ENCODE measurements around the gene B4GALT7.

Gene B4GALT7

DNA sequence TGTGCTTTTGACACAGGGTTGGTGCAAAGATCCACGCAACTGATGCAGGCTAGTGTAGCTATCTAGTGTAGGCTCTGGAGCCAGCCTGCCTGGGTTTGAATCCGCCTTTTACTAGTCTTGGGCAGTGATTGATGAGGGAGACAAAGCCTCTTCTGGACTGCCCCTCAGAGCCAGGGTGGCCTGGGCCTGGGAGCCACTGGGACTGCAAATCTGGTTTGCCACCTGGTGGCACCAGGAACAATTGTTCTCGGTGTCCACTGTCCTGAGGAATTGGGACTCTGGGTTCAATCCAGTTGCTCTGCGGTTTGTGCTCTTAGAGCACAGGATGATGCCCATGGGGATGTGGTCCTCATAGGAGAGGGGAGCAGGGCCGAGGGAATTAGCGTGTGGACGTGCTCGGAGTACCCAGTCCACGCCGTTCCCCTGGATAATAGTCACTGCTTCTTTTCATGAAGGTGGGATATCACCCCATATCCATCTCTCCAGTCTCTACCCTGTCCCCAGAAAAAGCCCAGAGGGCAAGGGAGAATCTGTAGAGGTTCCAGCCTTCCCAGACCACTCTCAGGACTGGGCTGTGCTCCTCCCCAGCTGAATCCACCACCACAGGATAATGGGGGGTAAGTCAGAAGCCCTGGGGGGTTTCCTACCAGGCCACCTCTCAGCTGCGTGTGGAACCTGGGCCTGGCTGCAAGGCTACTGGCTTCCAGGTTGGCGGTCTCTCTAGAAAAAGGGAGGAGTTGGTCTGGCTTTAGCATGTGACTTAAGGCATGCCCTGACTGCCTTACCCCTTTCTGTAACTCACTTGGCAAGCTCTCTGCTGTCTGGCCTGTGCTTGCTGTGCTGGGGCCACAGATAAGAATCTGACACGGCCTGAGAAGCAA lies 1.9 kb downstream of the B4GALT7 start:
- no peak; the same call in 1 of the 2 replicates for TF ChIP-seq CTCF (conservative IDR thresholded peaks at IDR 0.05; ENCODE audit: low read length)
- no peak for TF ChIP-seq EZH2phosphoT487 (IDR thresholded peaks at IDR 0.05; ENCODE audit: borderline replicate concordance)
- no peaks in the 10 kb centered on the region for H3K9me2 ChIP-seq (replicated peaks; ENCODE audit: low read depth, low read length)
- no peak overlapping the region for H3K4me3 ChIP-seq (ENCODE audit: low read length, poor library complexity, severe bottlenecking)
- peak overlapping the region; percentile 79 for H3K9ac ChIP-seq (ENCODE audit: low read depth, low read length, poor library complexity, severe bottlenecking)
- no peaks in the 10 kb centered on the region for H3K27me3 ChIP-seq (ENCODE audit: insufficient read depth, low read length, poor library complexity, severe bottlenecking)
- peaks cover 5% of the 10 kb centered on the region for H3K4me1 ChIP-seq (ENCODE audit: insufficient read depth, low read length, poor library complexity, severe bottlenecking)
- no peaks in the 10 kb centered on the region for H3K9me3 ChIP-seq (ENCODE audit: insufficient read depth, low read depth, low read length)
- no peak overlapping the region for H2AFZ ChIP-seq (ENCODE audit: low read length)
- H3K4me2 ChIP-seq (ENCODE audit: low read depth, low read length, poor library complexity, severe bottlenecking) = peak overlapping the region; percentile 92
- H3K79me2 ChIP-seq (ENCODE audit: insufficient read depth, low read length) = peaks cover 8% of the 10 kb centered on the region; the same call in 1 of the 2 replicates
- H3K36me3 ChIP-seq (ENCODE audit: insufficient read depth, low read length) = no peaks in the 10 kb centered on the region
- peaks cover 4% of the 10 kb centered on the region for H4K20me1 ChIP-seq (ENCODE audit: insufficient read depth, low read length, poor library complexity, severe bottlenecking)
- H3F3A ChIP-seq (ENCODE audit: low read depth) = no peaks in the 10 kb centered on the region

DNA sequence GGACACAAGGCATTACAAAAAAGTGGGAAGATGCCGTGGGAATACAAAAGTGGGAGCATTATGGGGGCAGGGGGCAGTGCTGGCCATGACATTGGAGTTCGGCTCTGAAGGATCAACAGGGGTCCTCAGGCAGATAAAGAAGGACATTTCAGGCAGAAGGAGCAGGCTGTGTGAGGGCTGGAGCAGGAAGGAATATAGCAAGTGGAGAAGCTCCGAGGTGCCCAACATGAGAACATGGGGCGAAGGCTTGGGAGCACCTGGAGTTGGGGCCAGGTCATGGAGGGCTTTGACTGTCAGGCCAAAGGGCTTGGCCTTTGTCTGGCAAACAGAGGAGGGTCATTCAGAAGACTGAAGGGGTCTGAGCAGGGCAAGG lies 2.5 kb downstream of the B4GALT7 start:
- Histone ChIP-seq H2AFZ (ENCODE audit: low read length) (no peak overlapping the region), H3K9me3 (ENCODE audit: insufficient read depth, low read depth, low read length) (no peaks in the 10 kb centered on the region), H3K27me3 (ENCODE audit: insufficient read depth, low read length, poor library complexity, severe bottlenecking) (no peaks in the 10 kb centered on the region), H3K4me3 (ENCODE audit: low read length, poor library complexity, severe bottlenecking) (no peak overlapping the region), H4K20me1 (ENCODE audit: insufficient read depth, low read length, poor library complexity, severe bottlenecking) (peaks cover 4% of the 10 kb centered on the region), H3K36me3 (ENCODE audit: insufficient read depth, low read length) (no peaks in the 10 kb centered on the region), H3K79me2 (ENCODE audit: insufficient read depth, low read length) (peaks cover 8% of the 10 kb centered on the region; the same call in 1 of the 2 replicates), H3K4me1 (ENCODE audit: insufficient read depth, low read length, poor library complexity, severe bottlenecking) (peaks cover 5% of the 10 kb centered on the region), H3F3A (ENCODE audit: low read depth) (no peaks in the 10 kb centered on the region), H3K9ac (ENCODE audit: low read depth, low read length, poor library complexity, severe bottlenecking) (no peak overlapping the region), H3K9me2 (replicated peaks; ENCODE audit: low read depth, low read length) (no peaks in the 10 kb centered on the region), H3K4me2 (ENCODE audit: low read depth, low read length, poor library complexity, severe bottlenecking) (no peak overlapping the region)
- TF ChIP-seq EZH2phosphoT487 (IDR thresholded peaks at IDR 0.05; ENCODE audit: borderline replicate concordance) (no peak), CTCF (conservative IDR thresholded peaks at IDR 0.05; ENCODE audit: low read length) (no peak)

GRCh38 chr5:177603631-177604030 lies 3.7 kb downstream of the B4GALT7 start:
- Histone ChIP-seq H4K20me1 (ENCODE audit: insufficient read depth, low read length, poor library complexity, severe bottlenecking) (peaks cover 4% of the 10 kb centered on the region), H3K4me3 (ENCODE audit: low read length, poor library complexity, severe bottlenecking) (no peak overlapping the region)

More at GRCh38 chr5:177603631-177604030, 3.7 kb downstream of the B4GALT7 start:
- H3K36me3 ChIP-seq (ENCODE audit: insufficient read depth, low read length) = no peaks in the 10 kb centered on the region
- H3F3A ChIP-seq (ENCODE audit: low read depth) = no peaks in the 10 kb centered on the region
- H3K4me2 ChIP-seq (ENCODE audit: low read depth, low read length, poor library complexity, severe bottlenecking) = no peak overlapping the region
- no peak overlapping the region for H3K9ac ChIP-seq (ENCODE audit: low read depth, low read length, poor library complexity, severe bottlenecking)
- peaks cover 5% of the 10 kb centered on the region for H3K4me1 ChIP-seq (ENCODE audit: insufficient read depth, low read length, poor library complexity, severe bottlenecking)
- peaks cover 8% of the 10 kb centered on the region; the same call in 1 of the 2 replicates for H3K79me2 ChIP-seq (ENCODE audit: insufficient read depth, low read length)
- H3K9me2 ChIP-seq (replicated peaks; ENCODE audit: low read depth, low read length) = no peaks in the 10 kb centered on the region
- H2AFZ ChIP-seq (ENCODE audit: low read length) = no peak overlapping the region
- TF ChIP-seq CTCF (conservative IDR thresholded peaks at IDR 0.05; ENCODE audit: low read length) = no peak
- TF ChIP-seq EZH2phosphoT487 (IDR thresholded peaks at IDR 0.05; ENCODE audit: borderline replicate concordance) = no peak
- no peaks in the 10 kb centered on the region for H3K9me3 ChIP-seq (ENCODE audit: insufficient read depth, low read depth, low read length)
- H3K27me3 ChIP-seq (ENCODE audit: insufficient read depth, low read length, poor library complexity, severe bottlenecking) = no peaks in the 10 kb centered on the region

Data from Loucy (cell line).